ENCODE data around the gene TMEM167B. TPM values are rescaled to one million over a fixed set of nuclear protein-coding genes. Genes with fewer than 3 reads are reported as not detected.

Gene TMEM167B
- 7.3 to 8.4 TPM (median 8.4 TPM) in 5 replicates for total RNA-seq (2022; extraction: Qiagen RNA extraction)

GRCh38 chr1:109090196-109091077 lies at the start of gene TMEM167B:
TMEM167B (plus strand) TSS chr1:109090764; CDS start chr1:109090873, 109 bp downstream.

GRCh38 chr1:109041621-109042468 lies 48.7 kb upstream of the TMEM167B start, which contains the start of gene WDR47:
WDR47 (minus strand) TSS chr1:109042102; CDS start chr1:109023512, 18,590 bp downstream.

GRCh38 chr1:109075531-109076490 lies 14.8 kb upstream of the TMEM167B start, which contains the start of gene TAF13:
TAF13 (minus strand) TSS chr1:109076003; CDS start chr1:109075947, 56 bp downstream.

GRCh38 chr1:109113590-109114341 lies 23.2 kb downstream of the TMEM167B start, which contains the start of gene ELAPOR1:
ELAPOR1 (plus strand) TSS chr1:109114115; CDS start chr1:109114184, 69 bp downstream.

Other genes starting within 250 kb of the TMEM167B start
- 1.2 to 2.4 TPM (median 1.5 TPM) in 5 replicates for gene AKNAD1, start 233.7 kb upstream of the TMEM167B start, total RNA-seq (2022; extraction: Qiagen RNA extraction)
- gene GPSM2, start 213.8 kb upstream of the TMEM167B start, total RNA-seq (2022; extraction: Qiagen RNA extraction): 19.2 to 27.3 TPM (median 22.2 TPM) in 5 replicates
- 14.0 to 15.6 TPM (median 14.8 TPM) in 5 replicates for gene CLCC1, start 127.3 kb upstream of the TMEM167B start, total RNA-seq (2022; extraction: Qiagen RNA extraction)
- 6.8 to 9.9 TPM (median 8.4 TPM) in 5 replicates for gene WDR47, start 48.7 kb upstream of the TMEM167B start, total RNA-seq (2022; extraction: Qiagen RNA extraction)
- 24.3 to 35.8 TPM (median 26.7 TPM) in 5 replicates for gene TAF13, start 14.8 kb upstream of the TMEM167B start, total RNA-seq (2022; extraction: Qiagen RNA extraction)
- 0.53 to 0.71 TPM (median 0.56 TPM) in 5 replicates for gene ELAPOR1, start 23.4 kb downstream of the TMEM167B start, total RNA-seq (2022; extraction: Qiagen RNA extraction)
- 89.0 to 106 TPM (median 90.7 TPM) in 5 replicates for gene SARS1, start 123.2 kb downstream of the TMEM167B start, total RNA-seq (2022; extraction: Qiagen RNA extraction)
- 3.7 to 5.0 TPM (median 4.7 TPM) in 5 replicates for gene CELSR2, start 158.8 kb downstream of the TMEM167B start, total RNA-seq (2022; extraction: Qiagen RNA extraction)
- 16.9 to 22.3 TPM (median 22.2 TPM) in 5 replicates for gene PSRC1, start 192.4 kb downstream of the TMEM167B start, total RNA-seq (2022; extraction: Qiagen RNA extraction)
- not detected in 5 replicates for gene MYBPHL, start 216.2 kb downstream of the TMEM167B start, total RNA-seq (2022; extraction: Qiagen RNA extraction)

Measured in A549 treated with AZD2906 at 1 μM for 4 hours (cell line).